NOMO-1 treated with dmso at 0.1 percent for 144 hours (cell line): ENCODE measurements around the gene RAP1GAP2.

Source experiments
- DNase-seq: peaks from one replicate; lab custom pipeline; 2025; ENCODE audit not compliant: unreplicated experiment; lab: John Stamatoyannopoulos, UW

RAP1GAP2 gene

GRCh38 chr17:2940352-2940751, 144.1 kb downstream of the RAP1GAP2 start:
- no peak for DNase-seq

GRCh38 chr17:2943981-2944380, 147.7 kb downstream of the RAP1GAP2 start:
- peak; percentile 59 for DNase-seq

GRCh38 chr17:2945299-2945698, 149.1 kb downstream of the RAP1GAP2 start:
- no peak for DNase-seq

GRCh38 chr17:2946144-2946543, 149.9 kb downstream of the RAP1GAP2 start:
- no peak for DNase-seq

GRCh38 chr17:2947588-2947950, 151.3 kb downstream of the RAP1GAP2 start:
- no peak for DNase-seq

- no peak for DNase-seq
These were observed 151.8 kb downstream of the RAP1GAP2 start for GRCh38 chr17:2947996-2948550.

- no peak for DNase-seq
These were observed 152.7 kb downstream of the RAP1GAP2 start for GRCh38 chr17:2948721-2949468.

GRCh38 chr17:2949469-2950044, 153.3 kb downstream of the RAP1GAP2 start:
- no peak for DNase-seq

- DNase-seq, result no peak
These were observed 154.6 kb downstream of the RAP1GAP2 start for GRCh38 chr17:2950846-2951245.

- DNase-seq, result no peak
These were observed 156.1 kb downstream of the RAP1GAP2 start for GRCh38 chr17:2952174-2952845.

GRCh38 chr17:2954898-2955445, 158.7 kb downstream of the RAP1GAP2 start:
- DNase-seq, result no peak

GRCh38 chr17:2955931-2956582, 159.8 kb downstream of the RAP1GAP2 start:
- DNase-seq, result no peak

GRCh38 chr17:2957631-2958286, 161.5 kb downstream of the RAP1GAP2 start:
- DNase-seq, result no peak

- no peak for DNase-seq
These were observed 162.5 kb downstream of the RAP1GAP2 start for GRCh38 chr17:2958706-2959222.

- no peak for DNase-seq
These were observed 163.3 kb downstream of the RAP1GAP2 start for GRCh38 chr17:2959371-2960130.

GRCh38 chr17:2961446-2961845, 165.2 kb downstream of the RAP1GAP2 start:
- no peak for DNase-seq

GRCh38 chr17:2962236-2962635, 166.0 kb downstream of the RAP1GAP2 start:
- no peak for DNase-seq

GRCh38 chr17:2962729-2963128, 166.5 kb downstream of the RAP1GAP2 start:
- DNase-seq, result no peak

- no peak for DNase-seq
These were observed 167.2 kb downstream of the RAP1GAP2 start for GRCh38 chr17:2963332-2964027.
